ENCODE data around the gene CTAGE9.

Gene CTAGE9

GRCh38 chr6:131692031-131692430, 18.8 kb downstream of the CTAGE9 start:
- Histone ChIP-seq H2AFZ (ENCODE audit: low read depth, low read length, severe bottlenecking) (peak overlapping the region; percentile 24), H3K4me3 (ENCODE audit: insufficient read depth, low read length, poor library complexity, severe bottlenecking) (peak overlapping the region; percentile 35), H3K9me3 (ENCODE audit: insufficient read depth, low read length) (no peaks in the 10 kb centered on the region), H3K9me2 (replicated peaks; ENCODE audit: insufficient read depth, low read length) (no peaks in the 10 kb centered on the region), H3K4me2 (ENCODE audit: low read depth, low read length, poor library complexity, severe bottlenecking) (peak overlapping the region; percentile 88), H4K20me1 (ENCODE audit: low read depth, low read length) (no peaks in the 10 kb centered on the region), H3K36me3 (ENCODE audit: low read length) (peaks cover 20% of the 10 kb centered on the region), H3K27me3 (ENCODE audit: low read length) (no peaks in the 10 kb centered on the region), H3K9ac (ENCODE audit: low read length) (peak overlapping the region; percentile 50), H3K27ac (ENCODE audit: low read depth, low read length) (peak overlapping the region; percentile 98), H3K79me2 (ENCODE audit: insufficient read depth, low read length) (no peaks in the 10 kb centered on the region), H3F3A (ENCODE audit: insufficient read depth) (peaks cover 47% of the 10 kb centered on the region)
- TF ChIP-seq EZH2phosphoT487 (conservative IDR thresholded peaks at IDR 0.05; ENCODE audit: low read length) (no peak), CTCF (IDR thresholded peaks at IDR 0.05; ENCODE audit: insufficient read depth, low read length, poor library complexity, severe bottlenecking) (no peak)

GRCh38 chr6:131688286-131688685, 22.5 kb downstream of the CTAGE9 start:
- H3K79me2 ChIP-seq (ENCODE audit: insufficient read depth, low read length) = no peaks in the 10 kb centered on the region
- no peaks in the 10 kb centered on the region for H4K20me1 ChIP-seq (ENCODE audit: low read depth, low read length)
- H3K4me2 ChIP-seq (ENCODE audit: low read depth, low read length, poor library complexity, severe bottlenecking) = peak overlapping the region; percentile 88
- H3K9me3 ChIP-seq (ENCODE audit: insufficient read depth, low read length) = no peaks in the 10 kb centered on the region
- no peaks in the 10 kb centered on the region for H3K27me3 ChIP-seq (ENCODE audit: low read length)
- H3F3A ChIP-seq (ENCODE audit: insufficient read depth) = peaks cover 69% of the 10 kb centered on the region
- peak overlapping the region; percentile 73 for H2AFZ ChIP-seq (ENCODE audit: low read depth, low read length, severe bottlenecking)
- peak overlapping the region; percentile 12 for H3K4me3 ChIP-seq (ENCODE audit: insufficient read depth, low read length, poor library complexity, severe bottlenecking)
- H3K9ac ChIP-seq (ENCODE audit: low read length) = peak overlapping the region; percentile 50
- no peaks in the 10 kb centered on the region for H3K9me2 ChIP-seq (replicated peaks; ENCODE audit: insufficient read depth, low read length)
- TF ChIP-seq CTCF (IDR thresholded peaks at IDR 0.05; ENCODE audit: insufficient read depth, low read length, poor library complexity, severe bottlenecking) = no peak
- peak overlapping the region; percentile 98 for H3K27ac ChIP-seq (ENCODE audit: low read depth, low read length)
- H3K36me3 ChIP-seq (ENCODE audit: low read length) = peaks cover 13% of the 10 kb centered on the region

GRCh38 chr6:131687022-131687421, 23.8 kb downstream of the CTAGE9 start:
- Histone ChIP-seq H3K4me2 (ENCODE audit: low read depth, low read length, poor library complexity, severe bottlenecking) (peak overlapping the region; percentile 88), H3K4me3 (ENCODE audit: insufficient read depth, low read length, poor library complexity, severe bottlenecking) (no peak overlapping the region), H3K79me2 (ENCODE audit: insufficient read depth, low read length) (no peaks in the 10 kb centered on the region), H3F3A (ENCODE audit: insufficient read depth) (peaks cover 76% of the 10 kb centered on the region), H3K27me3 (ENCODE audit: low read length) (no peaks in the 10 kb centered on the region), H3K27ac (ENCODE audit: low read depth, low read length) (peak overlapping the region; percentile 98), H3K9ac (ENCODE audit: low read length) (no peak overlapping the region), H4K20me1 (ENCODE audit: low read depth, low read length) (no peaks in the 10 kb centered on the region), H3K36me3 (ENCODE audit: low read length) (peaks cover 10% of the 10 kb centered on the region), H3K9me3 (ENCODE audit: insufficient read depth, low read length) (no peaks in the 10 kb centered on the region), H2AFZ (ENCODE audit: low read depth, low read length, severe bottlenecking) (no peak overlapping the region), H3K9me2 (replicated peaks; ENCODE audit: insufficient read depth, low read length) (no peaks in the 10 kb centered on the region)
- no peak for TF ChIP-seq EZH2phosphoT487 (conservative IDR thresholded peaks at IDR 0.05; ENCODE audit: low read length)
- TF ChIP-seq CTCF (IDR thresholded peaks at IDR 0.05; ENCODE audit: insufficient read depth, low read length, poor library complexity, severe bottlenecking) = no peak
